Measurements from ENCODE around the gene SPOCK3. TPM values are rescaled to one million over a fixed set of nuclear protein-coding genes. Genes with fewer than 3 reads are reported as not detected.

The SPOCK3 gene
- total and polyA plus RNA-seq, 2 of the 13 experiments (the other 11 are each of a cell fraction or from before 2014, with no cell fraction given) = not detected

DNA sequence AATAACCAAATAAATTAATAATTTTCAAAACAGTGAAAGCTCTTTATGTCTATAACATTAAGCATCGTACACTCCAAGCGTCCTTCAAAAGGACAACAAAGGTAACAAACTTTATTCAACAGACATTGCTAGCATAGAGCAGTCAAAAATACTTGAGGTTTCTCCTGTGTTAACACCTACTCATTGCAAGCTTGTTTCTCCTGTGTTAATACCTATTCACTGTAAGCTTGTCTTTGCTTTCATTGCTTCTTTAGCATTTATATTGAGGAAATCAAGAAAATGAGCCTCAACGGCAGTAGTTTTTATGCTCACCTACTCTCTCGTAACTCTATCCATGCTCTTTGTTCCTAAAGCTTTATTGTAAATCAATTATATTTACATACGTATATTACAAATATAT, 3.5 kb downstream of the SPOCK3 start:
- no peak overlapping the region for H3K4me3 ChIP-seq (replicated peaks in 1 of 3; ENCODE audit: insufficient read depth in 1 of 3, low read depth in 2 of 3, low read length in 3 of 3)
- no TSS peak for BruUV-seq (replicated peaks)
- intact Hi-C loops (cut with micrococcal nuclease; ENCODE audit: unreplicated experiment) = no loop called here
- TF ChIP-seq ZNF414 (CRISPR knock-in tag; IDR thresholded peaks at IDR 0.05) (no peak), ZNF205 (CRISPR knock-in tag; IDR thresholded peaks at IDR 0.05) (no peak), MYNN (CRISPR knock-in tag; IDR thresholded peaks at IDR 0.05; ENCODE audit: low read depth) (no peak), HIVEP1 (CRISPR knock-in tag; IDR thresholded peaks at IDR 0.05) (no peak), AGO1 (IDR thresholded peaks at IDR 0.05; ENCODE audit: low read depth, low read length, poor library complexity, severe bottlenecking) (no peak), EZH2 (conservative IDR thresholded peaks at IDR 0.05; ENCODE audit: low read depth, low read length) (no peak), RNF2 (conservative IDR thresholded peaks at IDR 0.05; ENCODE audit: low read depth) (no peak), ZNF383 (CRISPR knock-in tag; IDR thresholded peaks at IDR 0.05; ENCODE audit: borderline replicate concordance) (no peak), KLF6 (CRISPR knock-in tag; IDR thresholded peaks at IDR 0.05) (no peak), ZNF225 (CRISPR knock-in tag; IDR thresholded peaks at IDR 0.05) (no peak), ZFAT (CRISPR knock-in tag; conservative IDR thresholded peaks at IDR 0.05) (no peak)
- TF ChIP-seq, protein P1, sequence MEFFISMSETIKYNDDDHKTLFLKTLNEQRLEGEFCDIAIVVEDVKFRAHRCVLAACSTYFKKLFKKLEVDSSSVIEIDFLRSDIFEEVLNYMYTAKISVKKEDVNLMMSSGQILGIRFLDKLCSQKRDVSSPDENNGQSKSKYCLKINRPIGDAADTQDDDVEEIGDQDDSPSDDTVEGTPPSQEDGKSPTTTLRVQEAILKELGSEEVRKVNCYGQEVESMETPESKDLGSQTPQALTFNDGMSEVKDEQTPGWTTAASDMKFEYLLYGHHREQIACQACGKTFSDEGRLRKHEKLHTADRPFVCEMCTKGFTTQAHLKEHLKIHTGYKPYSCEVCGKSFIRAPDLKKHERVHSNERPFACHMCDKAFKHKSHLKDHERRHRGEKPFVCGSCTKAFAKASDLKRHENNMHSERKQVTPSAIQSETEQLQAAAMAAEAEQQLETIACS (CRISPR knock-in tag; IDR thresholded peaks at IDR 0.05) = no peak
- TF ChIP-seq, protein P2, sequence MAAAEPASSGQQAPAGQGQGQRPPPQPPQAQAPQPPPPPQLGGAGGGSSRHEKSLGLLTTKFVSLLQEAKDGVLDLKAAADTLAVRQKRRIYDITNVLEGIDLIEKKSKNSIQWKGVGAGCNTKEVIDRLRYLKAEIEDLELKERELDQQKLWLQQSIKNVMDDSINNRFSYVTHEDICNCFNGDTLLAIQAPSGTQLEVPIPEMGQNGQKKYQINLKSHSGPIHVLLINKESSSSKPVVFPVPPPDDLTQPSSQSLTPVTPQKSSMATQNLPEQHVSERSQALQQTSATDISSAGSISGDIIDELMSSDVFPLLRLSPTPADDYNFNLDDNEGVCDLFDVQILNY (CRISPR knock-in tag; conservative IDR thresholded peaks at IDR 0.05) = no peak
- H3K36me3 ChIP-seq (replicated peaks in 1 of 2; ENCODE audit: control insufficient read depth in 1 of 2, insufficient read depth in 2 of 2, low read length in 2 of 2) = no peaks in the 10 kb centered on the region
- no peak overlapping the region for H2AFZ ChIP-seq (ENCODE audit: low read length)
- ChIA-PET CTCF (ENCODE audit: low intra/inter-chr PET ratio, low total read pairs) (no interaction called here), POLR2A (no interaction called here)
- ATAC-seq = no peak
- no peak for FAIRE-seq
- in situ Hi-C loops (cut with HindIII; ENCODE audit: extremely low pct_ligation_motif_present, low pct_unique_long_range_greater_than_20kb) = no loop called here
- H3K9ac ChIP-seq (ENCODE audit: insufficient read depth, low read depth, low read length) = no peak overlapping the region
- WGBS (ENCODE audit: low lambda C conversion rate) = 24% methylated on average over 5 of the region's 5 CpGs
- H3K4me1 ChIP-seq (ENCODE audit: insufficient read depth, low read length) = no peaks in the 10 kb centered on the region; the same call in 1 of the 2 replicates
- H3K27me3 ChIP-seq (ENCODE audit: control insufficient read depth in 1 of 2, insufficient read depth in 2 of 2, low read length in 2 of 2) = peaks cover 0 to 24% of the 10 kb centered on the region in 2 experiments; a peak in 2 of 5 replicates
- no peaks in the 10 kb centered on the region for H3K79me2 ChIP-seq (ENCODE audit: insufficient read depth, low read length)
- H4K20me1 ChIP-seq (ENCODE audit: insufficient read depth, low read length) = no peaks in the 10 kb centered on the region
- no peak for DNase-seq (ENCODE audit: low spot score)
- H3K27ac ChIP-seq (ENCODE audit: extremely low read length, insufficient read depth, low read length) = no peak overlapping the region
- no peak overlapping the region for H3K4me2 ChIP-seq (ENCODE audit: low read depth, low read length)
- no peaks in the 10 kb centered on the region for H3K9me3 ChIP-seq (ENCODE audit: low read length)
